Measurements from ENCODE around the gene TRMU.
"Not testable (repeated sequence)": the region's sequence is repeated elsewhere in the genome, so short reads cannot be mapped to it uniquely, and the experiment has no call there.

The TRMU gene

DNA sequence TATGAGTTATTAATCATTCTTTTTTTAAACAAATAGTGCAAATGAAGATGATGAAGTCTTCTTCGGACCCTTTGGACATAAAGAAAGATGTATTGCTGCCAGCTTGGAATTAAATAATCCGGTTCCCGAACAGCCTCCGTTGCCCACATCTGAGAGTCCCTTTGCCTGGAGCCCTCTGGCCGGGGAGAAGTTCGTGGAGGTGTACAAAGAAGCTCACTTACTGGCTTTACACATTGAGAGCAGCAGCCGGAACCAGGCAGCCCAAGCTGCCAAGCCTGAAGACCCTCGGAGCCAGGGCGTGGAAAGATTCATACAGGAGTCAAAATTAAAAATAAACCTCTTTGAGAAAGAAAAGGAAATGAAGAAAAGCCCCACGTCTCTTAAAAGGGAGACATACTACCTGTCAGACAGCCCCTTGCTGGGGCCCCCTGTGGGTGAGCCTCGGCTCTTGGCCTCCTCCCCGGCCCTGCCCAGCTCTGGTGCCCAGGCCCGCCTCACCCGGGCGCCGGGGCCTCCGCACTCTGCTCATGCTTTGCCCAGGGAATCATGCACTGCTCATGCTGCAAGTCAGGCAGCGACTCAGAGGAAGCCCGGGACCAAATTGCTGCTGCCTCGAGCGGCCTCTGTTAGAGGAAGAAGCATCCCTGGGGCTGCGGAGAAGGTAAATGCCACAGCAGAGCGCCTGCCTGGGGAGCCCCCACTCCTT is 27.1 kb upstream of the TRMU start:
- peaks cover 50% of the 10 kb centered on the region for H3K36me3 ChIP-seq (ENCODE audit: insufficient read depth, low read length)

GRCh38 chr22:46309526-46310085 is 25.9 kb upstream of the TRMU start:
- Histone ChIP-seq H3K27ac (ENCODE audit: low read depth, low read length) (no peak overlapping the region), H3K4me1 (ENCODE audit: insufficient read depth, low read length) (no peaks in the 10 kb centered on the region), H3K36me3 (ENCODE audit: insufficient read depth, low read length) (peaks cover 47% of the 10 kb centered on the region), H3K27me3 (ENCODE audit: insufficient read depth, low read length) (no peaks in the 10 kb centered on the region), H3K9ac (ENCODE audit: low read depth, low read length) (no peak overlapping the region), H3K9me3 (ENCODE audit: insufficient read depth, low read depth, low read length) (no peaks in the 10 kb centered on the region), H3K4me3 (ENCODE audit: low read length) (no peak overlapping the region)
- 94% methylated on average over 15 of the region's 15 CpGs for WGBS

More for the DNA sequence above, 27.1 kb upstream of the TRMU start:
- Histone ChIP-seq H3K4me3 (ENCODE audit: low read length) (no peak overlapping the region), H3K27ac (ENCODE audit: low read depth, low read length) (no peak overlapping the region), H3K9ac (ENCODE audit: low read depth, low read length) (no peak overlapping the region), H3K9me3 (ENCODE audit: insufficient read depth, low read depth, low read length) (no peaks in the 10 kb centered on the region), H3K27me3 (ENCODE audit: insufficient read depth, low read length) (no peaks in the 10 kb centered on the region), H3K4me1 (ENCODE audit: insufficient read depth, low read length) (no peaks in the 10 kb centered on the region)
- 94% methylated on average over 23 of the region's 23 CpGs for WGBS

DNA sequence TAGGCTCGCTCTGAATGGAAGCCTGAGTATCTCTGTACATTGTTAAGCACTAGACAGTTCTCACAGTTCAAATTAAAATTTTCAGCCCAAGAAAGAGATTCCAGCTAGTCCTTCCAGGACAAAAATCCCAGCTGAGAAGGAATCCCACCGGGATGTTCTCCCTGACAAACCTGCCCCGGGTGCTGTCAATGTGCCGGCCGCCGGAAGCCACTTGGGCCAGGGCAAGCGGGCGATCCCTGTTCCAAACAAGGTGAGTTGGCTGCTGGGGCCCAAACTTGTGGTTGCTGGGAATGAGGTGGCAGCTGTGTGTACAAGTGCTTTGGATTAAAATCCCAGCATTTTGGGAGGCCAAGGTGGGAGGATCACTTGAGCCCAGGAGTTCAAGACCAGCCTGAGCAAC is 23.5 kb upstream of the TRMU start:
- 95% methylated on average over 8 of the region's 8 CpGs for WGBS
- Histone ChIP-seq H3K27me3 (ENCODE audit: insufficient read depth, low read length) (no peaks in the 10 kb centered on the region), H3K27ac (ENCODE audit: low read depth, low read length) (no peak overlapping the region), H3K9ac (ENCODE audit: low read depth, low read length) (no peak overlapping the region), H3K9me3 (ENCODE audit: insufficient read depth, low read depth, low read length) (no peaks in the 10 kb centered on the region), H3K4me3 (ENCODE audit: low read length) (no peak overlapping the region), H3K36me3 (ENCODE audit: insufficient read depth, low read length) (peaks cover 58% of the 10 kb centered on the region), H3K4me1 (ENCODE audit: insufficient read depth, low read length) (no peaks in the 10 kb centered on the region)

GRCh38 chr22:46312848-46313247 is 22.7 kb upstream of the TRMU start:
- H3K9ac ChIP-seq (ENCODE audit: low read depth, low read length); H3K4me3 ChIP-seq (ENCODE audit: low read length); H3K27ac ChIP-seq (ENCODE audit: low read depth, low read length); H3K27me3 ChIP-seq (ENCODE audit: insufficient read depth, low read length); H3K4me1 ChIP-seq (ENCODE audit: insufficient read depth, low read length); H3K9me3 ChIP-seq (ENCODE audit: insufficient read depth, low read depth, low read length): not testable (repeated sequence)
- H3K36me3 ChIP-seq (ENCODE audit: insufficient read depth, low read length) = peaks cover 65% of the 10 kb centered on the region
- WGBS = 96% methylated on average over 2 of the region's 2 CpGs

- H3K9ac ChIP-seq (ENCODE audit: low read depth, low read length) = no peak overlapping the region
- H3K27me3 ChIP-seq (ENCODE audit: insufficient read depth, low read length) = no peaks in the 10 kb centered on the region
- H3K36me3 ChIP-seq (ENCODE audit: insufficient read depth, low read length) = peaks cover 67% of the 10 kb centered on the region
- WGBS = 90% methylated on average over 12 of the region's 12 CpGs
- no peak overlapping the region for H3K4me3 ChIP-seq (ENCODE audit: low read length)
- H3K9me3 ChIP-seq (ENCODE audit: insufficient read depth, low read depth, low read length) = no peaks in the 10 kb centered on the region
- no peaks in the 10 kb centered on the region for H3K4me1 ChIP-seq (ENCODE audit: insufficient read depth, low read length)
- no peak overlapping the region for H3K27ac ChIP-seq (ENCODE audit: low read depth, low read length)
Measured at GRCh38 chr22:46315976-46316375, 19.5 kb upstream of the TRMU start.

DNA sequence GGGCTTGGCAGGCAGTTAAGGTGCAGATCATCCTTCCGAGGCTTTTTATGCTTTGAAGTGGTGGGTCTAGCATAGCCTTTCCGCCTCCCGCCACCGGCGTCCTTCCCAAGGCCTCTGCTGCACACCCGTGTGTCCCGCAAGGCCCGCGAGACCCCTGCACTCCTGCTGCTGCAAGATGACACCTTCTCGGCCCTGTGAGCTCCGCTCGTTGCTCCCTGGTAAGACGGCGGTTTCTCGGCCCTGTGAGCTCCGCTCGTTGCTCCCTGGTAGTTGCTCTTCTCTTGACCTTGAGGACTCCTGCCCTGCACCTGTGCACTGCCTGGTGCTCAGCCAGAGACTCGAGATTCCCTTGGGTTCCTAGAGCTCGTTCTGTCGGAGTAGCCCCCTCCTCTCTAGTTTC is 17.9 kb upstream of the TRMU start:
- H3K27me3 ChIP-seq (ENCODE audit: insufficient read depth, low read length) = no peaks in the 10 kb centered on the region
- H3K36me3 ChIP-seq (ENCODE audit: insufficient read depth, low read length) = peaks cover 64% of the 10 kb centered on the region
- no peak overlapping the region for H3K9ac ChIP-seq (ENCODE audit: low read depth, low read length)
- no peak overlapping the region for H3K4me3 ChIP-seq (ENCODE audit: low read length)
- WGBS = 90% methylated on average over 20 of the region's 20 CpGs
- H3K27ac ChIP-seq (ENCODE audit: low read depth, low read length) = no peak overlapping the region
- no peaks in the 10 kb centered on the region for H3K9me3 ChIP-seq (ENCODE audit: insufficient read depth, low read depth, low read length)
- no peaks in the 10 kb centered on the region for H3K4me1 ChIP-seq (ENCODE audit: insufficient read depth, low read length)

DNA sequence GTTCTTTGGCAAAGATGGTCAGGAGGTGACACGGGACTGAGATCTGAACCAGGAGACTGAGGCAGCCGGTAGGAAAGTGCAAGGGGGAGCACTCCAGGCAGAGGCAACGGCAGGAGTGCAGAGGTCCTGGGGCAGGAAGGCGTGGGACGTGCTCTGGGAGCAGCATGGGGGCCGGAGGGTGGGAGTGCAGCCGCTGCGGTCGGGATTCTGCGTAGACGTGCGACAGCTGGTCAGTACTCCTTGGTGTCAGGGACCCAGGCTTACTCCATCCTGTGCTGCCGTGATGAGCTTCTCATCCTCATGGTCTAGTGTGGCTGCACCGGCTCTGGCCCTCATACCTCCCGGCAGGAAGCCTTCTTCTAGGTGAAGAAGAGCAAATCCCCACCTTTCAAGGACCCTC is 16.9 kb upstream of the TRMU start:
- Histone ChIP-seq H3K9ac (ENCODE audit: low read depth, low read length) (no peak overlapping the region), H3K4me1 (ENCODE audit: insufficient read depth, low read length) (no peaks in the 10 kb centered on the region), H3K36me3 (ENCODE audit: insufficient read depth, low read length) (peaks cover 70% of the 10 kb centered on the region), H3K9me3 (ENCODE audit: insufficient read depth, low read depth, low read length) (no peaks in the 10 kb centered on the region), H3K27ac (ENCODE audit: low read depth, low read length) (no peak overlapping the region), H3K27me3 (ENCODE audit: insufficient read depth, low read length) (no peaks in the 10 kb centered on the region), H3K4me3 (ENCODE audit: low read length) (no peak overlapping the region)
- WGBS = 94% methylated on average over 15 of the region's 15 CpGs

DNA sequence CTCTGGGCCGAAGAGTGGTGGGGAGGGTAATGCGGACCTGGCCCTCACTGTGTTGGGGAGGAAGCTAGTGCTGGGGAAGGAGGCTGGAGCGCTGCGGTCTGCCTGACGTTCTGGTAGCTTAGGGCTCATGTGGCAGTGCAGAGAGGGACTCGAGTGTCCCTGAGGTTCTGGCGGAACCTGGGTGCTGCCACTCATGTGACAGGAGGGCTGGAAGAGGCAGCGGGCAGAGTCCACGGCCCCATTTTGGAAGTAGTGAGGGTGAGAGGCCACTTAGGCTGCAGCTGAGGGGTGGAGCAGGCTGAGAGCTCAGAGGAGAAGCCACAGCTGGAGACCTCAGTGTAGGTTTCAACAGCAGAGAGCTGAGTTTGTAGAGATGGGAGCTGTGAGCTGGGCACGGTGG is 16.2 kb upstream of the TRMU start:
- Histone ChIP-seq H3K4me3 (ENCODE audit: low read length) (no peak overlapping the region), H3K27ac (ENCODE audit: low read depth, low read length) (no peak overlapping the region), H3K9ac (ENCODE audit: low read depth, low read length) (no peak overlapping the region), H3K27me3 (ENCODE audit: insufficient read depth, low read length) (no peaks in the 10 kb centered on the region), H3K36me3 (ENCODE audit: insufficient read depth, low read length) (peaks cover 76% of the 10 kb centered on the region), H3K4me1 (ENCODE audit: insufficient read depth, low read length) (no peaks in the 10 kb centered on the region), H3K9me3 (ENCODE audit: insufficient read depth, low read depth, low read length) (no peaks in the 10 kb centered on the region)
- WGBS = 97% methylated on average over 10 of the region's 10 CpGs

GRCh38 chr22:46320166-46320710 is 15.3 kb upstream of the TRMU start:
- H3K36me3 ChIP-seq (ENCODE audit: insufficient read depth, low read length) = peaks cover 83% of the 10 kb centered on the region
- 96% methylated on average over 14 of the region's 14 CpGs for WGBS
- H3K4me1 ChIP-seq (ENCODE audit: insufficient read depth, low read length) = no peaks in the 10 kb centered on the region
- H3K27ac ChIP-seq (ENCODE audit: low read depth, low read length) = no peak overlapping the region
- H3K9ac ChIP-seq (ENCODE audit: low read depth, low read length) = no peak overlapping the region
- no peaks in the 10 kb centered on the region for H3K27me3 ChIP-seq (ENCODE audit: insufficient read depth, low read length)
- no peak overlapping the region for H3K4me3 ChIP-seq (ENCODE audit: low read length)
- no peaks in the 10 kb centered on the region for H3K9me3 ChIP-seq (ENCODE audit: insufficient read depth, low read depth, low read length)

DNA sequence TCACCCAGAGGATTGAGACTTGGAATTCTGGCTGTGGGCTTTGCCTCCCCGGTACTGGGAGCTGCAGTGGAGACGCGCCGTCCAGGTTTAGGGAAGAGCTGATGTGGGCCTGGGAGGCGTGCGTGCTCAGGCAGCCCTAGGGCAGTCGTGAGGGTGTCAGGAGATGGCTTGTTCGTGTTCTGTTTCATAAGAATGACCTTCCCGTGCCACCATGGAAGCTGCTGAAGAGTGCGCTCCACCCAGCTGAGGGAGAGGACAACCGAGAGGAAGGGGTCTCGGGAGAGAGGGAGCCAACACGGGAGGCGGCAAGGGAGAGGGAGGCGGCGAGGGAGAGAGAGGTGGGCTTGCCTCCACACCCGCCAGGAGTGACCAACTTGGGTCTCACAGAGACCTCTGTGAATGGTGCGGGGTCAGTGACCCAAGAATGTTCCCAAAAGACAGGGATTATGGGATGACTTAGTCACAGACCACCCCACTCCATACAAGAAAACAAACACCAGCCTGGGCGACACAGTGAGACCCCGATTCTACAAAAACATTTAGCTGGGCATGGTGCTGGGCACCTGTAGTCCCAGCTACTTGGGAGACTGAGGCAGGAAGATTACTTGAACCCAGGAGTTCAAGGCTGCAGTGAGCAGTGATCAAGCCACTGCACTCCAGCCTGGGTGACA is 14.7 kb upstream of the TRMU start:
- Histone ChIP-seq H3K27ac (ENCODE audit: low read depth, low read length) (no peak overlapping the region), H3K36me3 (ENCODE audit: insufficient read depth, low read length) (peaks cover 82% of the 10 kb centered on the region), H3K9ac (ENCODE audit: low read depth, low read length) (no peak overlapping the region), H3K9me3 (ENCODE audit: insufficient read depth, low read depth, low read length) (no peaks in the 10 kb centered on the region), H3K27me3 (ENCODE audit: insufficient read depth, low read length) (no peaks in the 10 kb centered on the region), H3K4me1 (ENCODE audit: insufficient read depth, low read length) (no peaks in the 10 kb centered on the region), H3K4me3 (ENCODE audit: low read length) (no peak overlapping the region)
- 96% methylated on average over 20 of the region's 20 CpGs for WGBS

GRCh38 chr22:46322711-46323110 is 12.8 kb upstream of the TRMU start:
- Histone ChIP-seq H3K9me3 (ENCODE audit: insufficient read depth, low read depth, low read length) (no peaks in the 10 kb centered on the region), H3K27ac (ENCODE audit: low read depth, low read length) (no peak overlapping the region), H3K36me3 (ENCODE audit: insufficient read depth, low read length) (peaks cover 81% of the 10 kb centered on the region), H3K9ac (ENCODE audit: low read depth, low read length) (no peak overlapping the region), H3K4me1 (ENCODE audit: insufficient read depth, low read length) (no peaks in the 10 kb centered on the region), H3K27me3 (ENCODE audit: insufficient read depth, low read length) (no peaks in the 10 kb centered on the region), H3K4me3 (ENCODE audit: low read length) (no peak overlapping the region)
- 94% methylated on average over 15 of the region's 15 CpGs for WGBS
